Vagina (tissue), 2 donors: ENCODE results near the gene EPB42. TPM values are rescaled to one million over a fixed set of nuclear protein-coding genes. Genes with fewer than 3 reads are reported as not detected.

Experiments used
- DNase-seq, 2 donors: peaks; one replicate each; pipeline ENCODE4 v3.0.0-alpha.2; 2017; ENCODE audit errors: extremely low spot score in 2 of 2
- H3K27ac ChIP-seq: fragments of 200-600 bp; sonication (generic); one replicate; pipeline ENCODE4 v1.5.1; 2019
- H3K27me3 ChIP-seq: fragments of 200-600 bp; sonication (generic); one replicate; pipeline ENCODE4 v1.5.1; 2019
- H3K36me3 ChIP-seq, 2 donors: fragments of 200-600 bp; sonication (generic); one replicate each; pipeline ENCODE4 v1.5.1; 2017 to 2019
- H3K4me1 ChIP-seq: fragments of 200-600 bp; sonication (generic); one replicate; pipeline ENCODE4 v1.5.1; 2019
- H3K4me3 ChIP-seq, 2 donors: fragments of 200-600 bp; sonication (generic); 1 replicate in 1 of 2; 2 replicates in 1 of 2; pipeline ENCODE4 v1.5.1; 2016 to 2019
- H3K9me3 ChIP-seq: fragments of 200-600 bp; sonication (generic); one replicate; pipeline ENCODE4 v1.5.1; 2019
- POLR2A ChIP-seq, 2 donors: fragments of 450-650 bp; IDR thresholded peaks; one replicate each; pipeline ENCODE4 v1.6.1; 2017; ENCODE audit warnings: antibody characterized with exemption in 2 of 2, mild to moderate bottlenecking in 2 of 2, moderate library complexity in 2 of 2
- POLR2AphosphoS5 ChIP-seq, 2 donors: sonication (generic); formaldehyde crosslinking; IDR thresholded peaks; one replicate each; pipeline ENCODE4 v1.9.0; 2017; ENCODE audit warnings: antibody characterized with exemption in 2 of 2, mild to moderate bottlenecking in 2 of 2, low read depth in 1 of 2; ENCODE audit not compliant: insufficient read depth in 1 of 2
- intact Hi-C: fragments of 100-400 bp; cut with DNase I; formaldehyde crosslinking; loops from one replicate; pipeline ENCODE4 v1.15.1; 2023
- total RNA-seq: library from RNA; depleted of rRNA; stranded (reverse); fragments of >200 nt; gene quantifications from one replicate; pipeline ENCODE4 v1.2.3, GENCODE V29; 2016
- TF ChIP-seq, protein P1 (sequence below), 3 experiments: fragments of 450-650 bp in 2 of 3; fragments of 200-600 bp in 1 of 3; sonication (generic) in 1 of 3; IDR thresholded peaks; one replicate each; pipeline ENCODE4 v1.5.1; 2017 to 2019; ENCODE audit warnings: antibody characterized with exemption in 3 of 3, mild to moderate bottlenecking in 2 of 3, moderate library complexity in 2 of 3

EPB42 gene
- total RNA-seq, 1 donor from 2014 or later: not detected

DNA sequence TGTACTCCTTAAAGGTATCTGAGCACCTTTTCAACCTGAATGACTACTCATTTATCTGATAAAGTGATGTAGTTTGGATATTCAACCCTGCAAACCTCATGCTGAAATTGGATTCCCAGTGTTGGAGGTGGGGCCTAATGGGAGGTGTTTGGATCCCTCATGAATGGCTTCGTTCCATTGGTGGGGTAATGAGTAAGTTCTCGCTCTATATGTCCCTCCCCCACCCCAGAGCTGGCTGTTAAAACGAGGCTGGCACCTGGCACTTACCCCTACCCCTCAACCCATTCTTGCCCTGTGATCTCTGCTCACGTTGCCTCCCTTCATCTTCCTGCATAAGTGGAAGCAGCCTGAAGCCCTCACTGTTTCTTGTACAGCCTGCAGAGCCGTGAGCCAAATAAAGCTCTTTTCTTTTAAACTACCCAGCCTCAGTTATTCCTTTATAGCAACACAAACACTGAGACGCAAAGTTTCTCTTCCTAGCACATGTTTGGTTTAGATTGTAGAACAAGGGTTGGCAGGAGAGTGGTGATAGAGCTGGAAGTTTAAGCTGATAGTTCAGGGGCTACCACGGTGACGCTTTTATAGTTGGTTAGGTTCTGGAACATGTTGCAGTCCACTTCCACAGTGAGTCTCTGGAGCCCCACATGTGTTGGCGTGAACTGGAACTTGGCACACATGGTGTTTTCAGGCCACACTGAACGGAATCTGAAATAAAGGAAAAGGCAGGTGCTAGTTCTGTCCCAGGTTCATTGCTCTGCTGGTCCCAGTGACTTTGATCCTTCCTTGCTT lies 23.9 kb downstream of the EPB42 start:
- H3K36me3 ChIP-seq: peaks cover 5 to 45% of the 10 kb centered on the region in 2 donors
- intact Hi-C loops: no loop called here
- no peaks in the 10 kb centered on the region for H3K27me3 ChIP-seq
- no peaks in the 10 kb centered on the region for H3K9me3 ChIP-seq
- H3K4me1 ChIP-seq: no peaks in the 10 kb centered on the region
- no peak overlapping the region for H3K27ac ChIP-seq
- no peak overlapping the region for H3K4me3 ChIP-seq
- TF ChIP-seq, protein P1, sequence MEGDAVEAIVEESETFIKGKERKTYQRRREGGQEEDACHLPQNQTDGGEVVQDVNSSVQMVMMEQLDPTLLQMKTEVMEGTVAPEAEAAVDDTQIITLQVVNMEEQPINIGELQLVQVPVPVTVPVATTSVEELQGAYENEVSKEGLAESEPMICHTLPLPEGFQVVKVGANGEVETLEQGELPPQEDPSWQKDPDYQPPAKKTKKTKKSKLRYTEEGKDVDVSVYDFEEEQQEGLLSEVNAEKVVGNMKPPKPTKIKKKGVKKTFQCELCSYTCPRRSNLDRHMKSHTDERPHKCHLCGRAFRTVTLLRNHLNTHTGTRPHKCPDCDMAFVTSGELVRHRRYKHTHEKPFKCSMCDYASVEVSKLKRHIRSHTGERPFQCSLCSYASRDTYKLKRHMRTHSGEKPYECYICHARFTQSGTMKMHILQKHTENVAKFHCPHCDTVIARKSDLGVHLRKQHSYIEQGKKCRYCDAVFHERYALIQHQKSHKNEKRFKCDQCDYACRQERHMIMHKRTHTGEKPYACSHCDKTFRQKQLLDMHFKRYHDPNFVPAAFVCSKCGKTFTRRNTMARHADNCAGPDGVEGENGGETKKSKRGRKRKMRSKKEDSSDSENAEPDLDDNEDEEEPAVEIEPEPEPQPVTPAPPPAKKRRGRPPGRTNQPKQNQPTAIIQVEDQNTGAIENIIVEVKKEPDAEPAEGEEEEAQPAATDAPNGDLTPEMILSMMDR (IDR thresholded peaks at IDR 0.05): no peak
- TF ChIP-seq POLR2AphosphoS5 (IDR thresholded peaks at IDR 0.05; ENCODE audit: insufficient read depth in 1 of 2, low read depth in 1 of 2) (no peak), POLR2A (IDR thresholded peaks at IDR 0.05) (no peak)
- no peak for DNase-seq

DNA sequence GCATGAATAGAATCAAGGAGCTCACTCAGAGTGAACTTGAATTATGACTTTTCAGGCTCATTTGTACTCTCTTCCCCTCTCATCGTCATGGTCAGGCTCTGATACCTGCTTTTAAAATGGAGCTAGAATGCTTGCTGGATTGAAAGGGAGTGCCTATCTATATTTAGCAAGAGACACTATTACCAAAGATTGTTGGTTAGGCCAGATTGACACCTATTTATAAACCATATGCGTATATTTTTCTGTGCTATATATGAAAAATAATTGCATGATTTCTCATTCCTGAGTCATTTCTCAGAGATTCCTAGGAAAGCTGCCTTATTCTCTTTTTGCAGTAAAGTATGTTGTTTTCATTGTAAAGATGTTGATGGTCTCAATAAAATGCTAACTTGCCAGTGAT lies 26.0 kb downstream of the EPB42 start:
- Histone ChIP-seq H3K36me3 (peaks cover 5 to 66% of the 10 kb centered on the region in 2 donors), H3K27ac (no peak overlapping the region), H3K4me3 (no peak overlapping the region), H3K9me3 (no peaks in the 10 kb centered on the region), H3K27me3 (no peaks in the 10 kb centered on the region), H3K4me1 (no peaks in the 10 kb centered on the region)
- DNase-seq: no peak
- intact Hi-C loops: no loop called here
- TF ChIP-seq, protein P1 (IDR thresholded peaks at IDR 0.05): no peak
- no peak for TF ChIP-seq POLR2AphosphoS5 (IDR thresholded peaks at IDR 0.05; ENCODE audit: insufficient read depth in 1 of 2, low read depth in 1 of 2)
- TF ChIP-seq POLR2A (IDR thresholded peaks at IDR 0.05): no peak

DNA sequence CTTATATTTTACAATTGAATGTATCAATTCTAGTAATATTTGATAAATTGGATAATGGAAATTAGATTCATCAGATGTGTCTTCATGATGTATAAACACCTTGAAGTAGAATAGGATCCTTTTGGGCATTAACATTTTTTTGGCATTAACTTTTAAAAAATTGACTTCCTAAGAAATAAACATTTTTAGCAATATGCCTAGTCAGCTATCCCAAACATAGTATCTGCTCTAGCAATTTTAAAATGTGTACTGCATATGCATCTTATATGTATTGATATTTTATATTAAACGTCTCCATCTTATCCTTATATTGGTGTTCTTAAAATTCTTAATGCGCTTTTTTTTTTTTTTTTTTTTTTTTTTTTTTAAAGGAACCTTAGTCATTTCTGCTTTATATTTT lies 27.1 kb downstream of the EPB42 start:
- peaks cover 5 to 75% of the 10 kb centered on the region in 2 donors for H3K36me3 ChIP-seq
- DNase-seq: no peak
- no peak overlapping the region for H3K4me3 ChIP-seq
- no peaks in the 10 kb centered on the region for H3K4me1 ChIP-seq
- H3K27me3 ChIP-seq: no peaks in the 10 kb centered on the region
- H3K27ac ChIP-seq: no peak overlapping the region
- intact Hi-C loops: no loop called here
- TF ChIP-seq POLR2A (IDR thresholded peaks at IDR 0.05) (no peak), POLR2AphosphoS5 (IDR thresholded peaks at IDR 0.05; ENCODE audit: insufficient read depth in 1 of 2, low read depth in 1 of 2) (no peak)
- TF ChIP-seq, protein P1 (IDR thresholded peaks at IDR 0.05): no peak
- H3K9me3 ChIP-seq: no peaks in the 10 kb centered on the region

DNA sequence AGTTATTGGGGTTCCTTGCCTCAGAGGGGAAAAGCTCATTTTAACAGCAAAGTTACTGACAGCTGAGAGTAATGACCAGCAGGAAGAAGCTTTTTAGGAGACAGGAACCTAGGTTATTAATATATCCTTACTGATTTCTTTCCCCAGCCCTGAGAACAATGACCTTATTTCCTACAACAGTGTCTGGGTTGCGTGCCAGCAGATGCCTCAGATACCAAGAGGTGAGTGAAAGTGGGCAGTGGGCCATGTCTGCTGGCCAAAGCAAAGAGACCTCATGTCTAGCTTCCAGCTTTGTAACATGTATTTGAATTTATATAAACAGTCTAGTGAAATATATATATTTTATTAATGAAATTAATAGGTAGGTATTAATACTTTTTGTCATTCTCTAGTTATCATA lies 30.6 kb downstream of the EPB42 start:
- intact Hi-C loops: no loop called here
- TF ChIP-seq POLR2A (IDR thresholded peaks at IDR 0.05): no peak
- TF ChIP-seq, protein P1 (IDR thresholded peaks at IDR 0.05): no peak
- no peak for TF ChIP-seq POLR2AphosphoS5 (IDR thresholded peaks at IDR 0.05; ENCODE audit: insufficient read depth in 1 of 2, low read depth in 1 of 2)
- H3K27ac ChIP-seq: no peak overlapping the region
- H3K27me3 ChIP-seq: no peaks in the 10 kb centered on the region
- H3K4me1 ChIP-seq: peaks cover 17% of the 10 kb centered on the region
- peaks cover 5 to 62% of the 10 kb centered on the region in 2 donors for H3K36me3 ChIP-seq
- H3K9me3 ChIP-seq: no peaks in the 10 kb centered on the region
- DNase-seq: no peak
- no peak overlapping the region for H3K4me3 ChIP-seq

DNA sequence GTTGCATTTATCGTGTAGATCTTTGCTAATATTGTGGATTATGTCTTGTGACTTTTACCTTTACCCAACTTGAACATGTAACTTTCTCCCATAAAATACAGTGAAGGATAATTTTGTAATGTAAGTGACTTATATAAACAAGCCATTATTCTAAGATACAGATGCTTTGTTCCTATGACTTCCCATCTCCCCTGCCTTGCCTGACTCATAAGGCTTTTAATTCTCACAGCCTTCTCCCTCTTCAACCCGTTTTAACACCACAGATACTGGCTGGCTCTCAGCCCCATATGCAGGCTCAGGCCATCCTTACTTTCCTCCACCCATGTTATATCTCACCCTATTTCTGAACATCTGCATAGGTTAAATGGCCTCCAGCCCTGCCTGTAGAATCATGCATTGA lies 31.5 kb downstream of the EPB42 start:
- Histone ChIP-seq H3K9me3 (no peaks in the 10 kb centered on the region), H3K27ac (no peak overlapping the region), H3K27me3 (no peaks in the 10 kb centered on the region), H3K4me1 (peaks cover 17% of the 10 kb centered on the region), H3K36me3 (peaks cover 2 to 54% of the 10 kb centered on the region in 2 donors), H3K4me3 (no peak overlapping the region)
- intact Hi-C loops: no loop called here
- DNase-seq: no peak
- TF ChIP-seq, protein P1 (IDR thresholded peaks at IDR 0.05): no peak
- TF ChIP-seq POLR2AphosphoS5 (IDR thresholded peaks at IDR 0.05; ENCODE audit: insufficient read depth in 1 of 2, low read depth in 1 of 2): no peak
- no peak for TF ChIP-seq POLR2A (IDR thresholded peaks at IDR 0.05)
